Activated naive CD8-positive, alpha-beta T cell treated with anti-CD3 and anti-CD28 coated beads, Interleukin-2, amount 10 ng/mL, durations not matched to agents 7 days and 5 days (primary cell): Measurements from ENCODE around the gene TAF4. TPM values are rescaled to one million over a fixed set of nuclear protein-coding genes. Genes with fewer than 3 reads are reported as not detected.

Source experiments
- ATAC-seq: fragments of 150-1000 bp; cut with Tn5 transposase; one replicate; pipeline ENCODE4 v1.10.0; 2021; ENCODE audit warnings: low read depth, moderate library complexity
- POLR2A ChIA-PET: fragments of 350-600 bp; sonication (Branson Sonifier 250); formaldehyde crosslinking; loops from one replicate; lab custom pipeline; 2021; ENCODE audit warnings: antibody characterized with exemption; lab: Charles Lee
- DNase-seq: peaks from one replicate; pipeline ENCODE4 v3.0.0; 2021
- H3K27ac Mint-ChIP-seq: one replicate; pipeline ENCODE4 v1.8.0; 2022; ENCODE audit warnings: mild to moderate bottlenecking, mixed read lengths
- H3K27me3 Mint-ChIP-seq: one replicate; pipeline ENCODE4 v1.8.0; 2022; ENCODE audit warnings: mild to moderate bottlenecking, moderate library complexity, mixed read lengths
- H3K36me3 Mint-ChIP-seq: one replicate; pipeline ENCODE4 v1.8.0; 2021; ENCODE audit warnings: mild to moderate bottlenecking, mixed read lengths
- H3K4me1 Mint-ChIP-seq: one replicate; pipeline ENCODE4 v1.8.0; 2021; ENCODE audit warnings: mixed read lengths
- H3K4me3 Mint-ChIP-seq: one replicate; pipeline ENCODE4 v1.8.0; 2022; ENCODE audit warnings: mild to moderate bottlenecking, moderate library complexity, mixed read lengths
- H3K9me3 Mint-ChIP-seq: one replicate; pipeline ENCODE4 v1.8.0; 2021; ENCODE audit warnings: mixed read lengths
- total RNA-seq, 2 experiments: library from RNA; stranded (reverse); gene quantifications; one replicate each; pipeline ENCODE4 v1.2.3, GENCODE V29; 2021

TAF4 gene, protein sequence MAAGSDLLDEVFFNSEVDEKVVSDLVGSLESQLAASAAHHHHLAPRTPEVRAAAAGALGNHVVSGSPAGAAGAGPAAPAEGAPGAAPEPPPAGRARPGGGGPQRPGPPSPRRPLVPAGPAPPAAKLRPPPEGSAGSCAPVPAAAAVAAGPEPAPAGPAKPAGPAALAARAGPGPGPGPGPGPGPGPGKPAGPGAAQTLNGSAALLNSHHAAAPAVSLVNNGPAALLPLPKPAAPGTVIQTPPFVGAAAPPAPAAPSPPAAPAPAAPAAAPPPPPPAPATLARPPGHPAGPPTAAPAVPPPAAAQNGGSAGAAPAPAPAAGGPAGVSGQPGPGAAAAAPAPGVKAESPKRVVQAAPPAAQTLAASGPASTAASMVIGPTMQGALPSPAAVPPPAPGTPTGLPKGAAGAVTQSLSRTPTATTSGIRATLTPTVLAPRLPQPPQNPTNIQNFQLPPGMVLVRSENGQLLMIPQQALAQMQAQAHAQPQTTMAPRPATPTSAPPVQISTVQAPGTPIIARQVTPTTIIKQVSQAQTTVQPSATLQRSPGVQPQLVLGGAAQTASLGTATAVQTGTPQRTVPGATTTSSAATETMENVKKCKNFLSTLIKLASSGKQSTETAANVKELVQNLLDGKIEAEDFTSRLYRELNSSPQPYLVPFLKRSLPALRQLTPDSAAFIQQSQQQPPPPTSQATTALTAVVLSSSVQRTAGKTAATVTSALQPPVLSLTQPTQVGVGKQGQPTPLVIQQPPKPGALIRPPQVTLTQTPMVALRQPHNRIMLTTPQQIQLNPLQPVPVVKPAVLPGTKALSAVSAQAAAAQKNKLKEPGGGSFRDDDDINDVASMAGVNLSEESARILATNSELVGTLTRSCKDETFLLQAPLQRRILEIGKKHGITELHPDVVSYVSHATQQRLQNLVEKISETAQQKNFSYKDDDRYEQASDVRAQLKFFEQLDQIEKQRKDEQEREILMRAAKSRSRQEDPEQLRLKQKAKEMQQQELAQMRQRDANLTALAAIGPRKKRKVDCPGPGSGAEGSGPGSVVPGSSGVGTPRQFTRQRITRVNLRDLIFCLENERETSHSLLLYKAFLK
- 10 to 100 TPM; 22.6 to 23.8 TPM for total RNA-seq

GRCh38 chr20:62065674-62066338, at the start of gene TAF4:
TSS of gene TAF4 (minus strand) at chr20:62065881. CDS start at chr20:62065810, 71 bp downstream.
- peak within 1 kb of the TSS; percentile 88 for H3K4me3 Mint-ChIP-seq
- H3K9me3 Mint-ChIP-seq: peaks cover 2% of the 10 kb centered on the region
- H3K4me1 Mint-ChIP-seq: peaks cover 24% of the 10 kb centered on the region
- ATAC-seq: peak; percentile 75
- H3K36me3 Mint-ChIP-seq: peaks cover 4% of the 10 kb centered on the region
- H3K27me3 Mint-ChIP-seq: peaks cover 2% of the 10 kb centered on the region
- H3K27ac Mint-ChIP-seq: peak within 1 kb of the TSS; percentile 90
- DNase-seq: peak; percentile 91
- POLR2A ChIA-PET: interaction anchor here (0.5 to 4.8 kb wide), 9 partner anchors 35 to 117 kb away, joined by 3 to 111 read pairs (median 5); partner anchors contain the start of genes LSM14B, MTG2, PSMA7 and SS18L1

DNA sequence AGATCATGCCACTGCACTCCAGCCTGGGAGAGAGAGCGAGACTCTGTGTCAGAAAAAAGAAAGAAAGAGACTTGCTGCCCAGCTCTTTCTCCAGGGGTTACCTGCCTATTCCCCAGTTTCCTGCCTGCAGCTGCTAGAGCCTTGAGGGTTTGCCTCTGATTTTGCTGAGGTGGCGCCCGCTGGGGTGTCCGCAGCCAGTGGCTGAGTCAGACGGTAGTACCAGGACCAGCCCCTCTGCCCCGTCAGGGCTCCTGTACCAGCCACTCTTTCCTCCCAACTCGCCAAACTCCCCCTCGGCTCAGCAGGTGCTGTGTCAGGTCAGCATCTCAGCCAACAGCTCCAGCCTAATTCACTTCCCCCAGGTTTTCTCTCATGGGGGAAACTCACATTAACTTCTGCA, 49.2 kb upstream of the TAF4 start:
- DNase-seq (no peak), ATAC-seq (no peak)
- POLR2A ChIA-PET: no interaction called here
- Mint-ChIP-seq H3K27me3 (no peaks in the 10 kb centered on the region), H3K27ac (no peak overlapping the region), H3K36me3 (no peaks in the 10 kb centered on the region), H3K4me1 (peaks cover 13% of the 10 kb centered on the region), H3K4me3 (no peak overlapping the region), H3K9me3 (peaks cover 23% of the 10 kb centered on the region)

- Mint-ChIP-seq H3K36me3 (no peaks in the 10 kb centered on the region), H3K4me3 (no peak overlapping the region), H3K27ac (no peak overlapping the region), H3K27me3 (no peaks in the 10 kb centered on the region), H3K4me1 (peaks cover 2% of the 10 kb centered on the region), H3K9me3 (peaks cover 32% of the 10 kb centered on the region)
- POLR2A ChIA-PET: no interaction called here
- DNase-seq (no peak), ATAC-seq (no peak)
Measured at GRCh38 chr20:62112368-62112767, 46.7 kb upstream of the TAF4 start.

DNA sequence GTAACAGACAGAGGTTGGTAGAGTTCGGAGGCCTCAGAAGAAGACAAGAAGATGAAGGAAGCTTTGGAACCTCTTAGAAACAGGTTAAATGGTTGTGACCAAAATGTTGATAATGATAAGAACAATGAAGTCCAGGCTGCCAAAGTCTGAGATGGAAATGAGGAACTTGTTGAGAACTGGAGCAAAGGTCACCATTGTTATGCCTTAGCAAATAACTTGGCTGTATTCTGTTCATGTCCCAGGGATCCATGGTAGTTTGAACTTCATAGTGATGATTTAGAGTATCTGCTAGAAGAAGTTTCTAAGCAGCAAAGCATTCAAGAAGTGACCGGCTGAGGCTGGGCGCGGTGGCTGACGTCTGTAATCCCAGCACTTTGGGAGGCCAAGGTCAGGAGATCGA, 45.5 kb upstream of the TAF4 start:
- no peaks in the 10 kb centered on the region for H3K36me3 Mint-ChIP-seq
- no peak overlapping the region for H3K4me3 Mint-ChIP-seq
- POLR2A ChIA-PET: no interaction called here
- H3K4me1 Mint-ChIP-seq: no peaks in the 10 kb centered on the region
- H3K27me3 Mint-ChIP-seq: no peaks in the 10 kb centered on the region
- peaks cover 35% of the 10 kb centered on the region for H3K9me3 Mint-ChIP-seq
- ATAC-seq (no peak), DNase-seq (no peak)
- H3K27ac Mint-ChIP-seq: no peak overlapping the region

- ATAC-seq (no peak), DNase-seq (no peak)
- Mint-ChIP-seq H3K27me3 (peaks cover 4% of the 10 kb centered on the region), H3K4me1 (no peaks in the 10 kb centered on the region), H3K27ac (no peak overlapping the region), H3K36me3 (peaks cover 6% of the 10 kb centered on the region), H3K9me3 (peaks cover 27% of the 10 kb centered on the region), H3K4me3 (no peak overlapping the region)
- POLR2A ChIA-PET: no interaction called here
Measured at GRCh38 chr20:62105592-62105991, 39.9 kb upstream of the TAF4 start.

DNA sequence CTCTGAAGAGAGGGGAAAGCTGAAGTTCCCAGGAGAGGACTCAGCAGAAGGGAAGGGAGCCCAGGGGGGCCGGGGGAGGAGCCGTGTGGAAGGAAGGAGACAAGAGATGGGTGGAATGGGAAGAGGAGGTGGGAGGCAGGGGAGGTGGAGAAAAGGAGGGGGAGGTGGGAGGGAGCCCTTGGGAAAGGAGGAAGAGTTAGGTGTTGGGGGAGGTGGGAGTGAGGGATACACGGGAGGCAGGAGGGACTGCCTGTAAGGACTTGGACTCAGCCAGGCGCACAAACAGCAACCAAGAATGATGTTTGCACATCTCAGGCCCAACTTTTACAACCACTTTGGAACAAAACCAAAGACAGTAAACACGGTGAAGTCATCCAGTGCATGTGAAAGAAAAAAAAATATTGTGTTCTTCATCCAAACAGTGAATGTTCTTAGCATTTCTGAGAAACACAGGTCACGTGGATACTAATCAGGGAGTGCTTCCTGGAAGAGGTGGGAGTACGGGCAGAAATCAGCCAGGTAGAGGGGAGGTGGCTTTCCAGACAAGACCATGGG, 39.2 kb upstream of the TAF4 start:
- peaks cover 28% of the 10 kb centered on the region for H3K9me3 Mint-ChIP-seq
- H3K4me3 Mint-ChIP-seq: no peak overlapping the region
- DNase-seq: no peak
- POLR2A ChIA-PET: no interaction called here
- H3K36me3 Mint-ChIP-seq: peaks cover 6% of the 10 kb centered on the region
- H3K27me3 Mint-ChIP-seq: peaks cover 4% of the 10 kb centered on the region
- no peak for ATAC-seq
- H3K4me1 Mint-ChIP-seq: no peaks in the 10 kb centered on the region
- H3K27ac Mint-ChIP-seq: no peak overlapping the region

- Mint-ChIP-seq H3K27ac (no peak overlapping the region), H3K4me1 (no peaks in the 10 kb centered on the region), H3K4me3 (no peak overlapping the region), H3K9me3 (peaks cover 26% of the 10 kb centered on the region), H3K27me3 (peaks cover 4% of the 10 kb centered on the region), H3K36me3 (peaks cover 8% of the 10 kb centered on the region)
- DNase-seq: no peak
- no peak for ATAC-seq
- POLR2A ChIA-PET: no interaction called here
Measured at GRCh38 chr20:62104234-62104789, 38.6 kb upstream of the TAF4 start.

DNA sequence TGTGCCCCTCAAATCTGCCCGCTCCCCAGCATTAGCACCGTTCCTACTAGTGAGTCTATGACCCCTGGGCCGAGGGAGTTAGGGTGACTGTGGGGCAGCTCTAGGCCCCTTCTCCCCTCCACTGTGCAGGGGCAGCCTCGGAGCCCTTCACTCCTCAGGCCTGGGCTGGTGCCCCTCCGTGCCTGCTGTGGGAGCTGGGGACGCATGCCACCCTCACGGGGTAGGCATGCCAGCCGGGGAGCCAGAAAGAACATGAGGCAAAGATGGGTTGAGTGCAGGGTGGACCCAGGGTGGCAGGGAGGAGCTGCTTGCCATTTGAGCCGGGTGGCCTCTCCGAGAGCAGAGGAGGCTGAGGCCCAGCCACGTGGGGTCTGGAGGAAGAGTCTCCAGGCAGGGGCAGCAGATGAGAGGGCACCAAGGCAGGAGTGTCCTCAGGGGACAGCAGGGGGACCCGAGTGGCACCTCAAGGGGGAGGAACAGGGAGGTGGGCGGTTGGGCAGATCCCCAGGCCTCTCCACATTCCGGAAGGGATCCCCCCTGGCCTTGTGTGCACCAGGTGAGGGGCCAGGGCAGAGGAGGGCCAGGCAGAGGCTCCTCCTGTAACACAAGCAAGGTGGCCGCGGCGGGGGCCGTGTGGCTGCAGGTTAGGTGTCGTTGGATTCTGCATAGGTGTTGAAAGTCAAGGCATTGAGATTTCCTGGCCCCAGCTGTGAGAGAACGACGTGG, 38.0 kb upstream of the TAF4 start:
- peaks cover 4% of the 10 kb centered on the region for H3K27me3 Mint-ChIP-seq
- DNase-seq (no peak), ATAC-seq (no peak)
- H3K4me1 Mint-ChIP-seq: no peaks in the 10 kb centered on the region
- H3K9me3 Mint-ChIP-seq: peaks cover 22% of the 10 kb centered on the region
- no peak overlapping the region for H3K27ac Mint-ChIP-seq
- H3K4me3 Mint-ChIP-seq: no peak overlapping the region
- POLR2A ChIA-PET: no interaction called here
- peaks cover 8% of the 10 kb centered on the region for H3K36me3 Mint-ChIP-seq

GRCh38 chr20:62101078-62101477, 35.4 kb upstream of the TAF4 start:
- H3K27ac Mint-ChIP-seq: no peak overlapping the region
- POLR2A ChIA-PET: no interaction called here

DNA sequence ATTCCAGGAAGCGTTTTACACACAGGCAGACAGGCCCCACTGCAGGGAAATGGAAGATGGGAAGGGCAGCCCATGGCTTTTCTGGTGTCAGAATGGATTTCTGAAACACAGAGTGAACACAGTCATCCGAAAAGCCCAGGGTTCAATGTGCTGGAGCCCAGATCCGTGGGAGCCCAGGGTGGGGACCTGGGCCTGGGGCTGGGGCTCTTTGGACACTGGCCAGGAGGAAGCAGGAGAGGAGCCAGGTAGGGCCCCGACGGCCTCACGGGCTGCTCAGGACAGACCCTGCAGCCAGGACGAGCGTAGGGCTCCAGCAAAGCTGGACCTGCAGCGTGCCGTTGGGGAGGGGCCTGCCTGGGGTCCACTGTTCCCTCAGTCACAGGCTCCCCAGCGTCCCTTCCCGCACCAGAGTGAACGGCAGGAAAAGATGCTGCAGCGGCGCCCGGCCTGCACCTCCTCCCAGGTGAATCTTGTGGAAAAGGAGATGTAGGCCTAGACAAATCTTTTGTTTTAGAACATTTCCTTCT, 32.3 kb upstream of the TAF4 start:
- Mint-ChIP-seq H3K27me3 (no peaks in the 10 kb centered on the region), H3K4me3 (no peak overlapping the region)

More at GRCh38 chr20:62101078-62101477, 35.4 kb upstream of the TAF4 start:
- ATAC-seq (no peak), DNase-seq (no peak)
- H3K4me1 Mint-ChIP-seq: no peaks in the 10 kb centered on the region
- no peak overlapping the region for H3K4me3 Mint-ChIP-seq
- peaks cover 8% of the 10 kb centered on the region for H3K36me3 Mint-ChIP-seq
- H3K27me3 Mint-ChIP-seq: peaks cover 4% of the 10 kb centered on the region
- peaks cover 17% of the 10 kb centered on the region for H3K9me3 Mint-ChIP-seq

GRCh38 chr20:62096421-62097380, 31.0 kb upstream of the TAF4 start:
- no peak for DNase-seq
- Mint-ChIP-seq H3K27ac (no peak overlapping the region), H3K27me3 (no peaks in the 10 kb centered on the region), H3K4me1 (no peaks in the 10 kb centered on the region), H3K4me3 (no peak overlapping the region), H3K36me3 (peaks cover 1% of the 10 kb centered on the region), H3K9me3 (peaks cover 12% of the 10 kb centered on the region)
- POLR2A ChIA-PET: no interaction called here
- no peak for ATAC-seq

More for the DNA sequence above, 32.3 kb upstream of the TAF4 start:
- peaks cover 3% of the 10 kb centered on the region for H3K36me3 Mint-ChIP-seq
- ATAC-seq (no peak), DNase-seq (no peak)
- POLR2A ChIA-PET: no interaction called here
- H3K4me1 Mint-ChIP-seq: no peaks in the 10 kb centered on the region
- H3K27ac Mint-ChIP-seq: no peak overlapping the region
- peaks cover 15% of the 10 kb centered on the region for H3K9me3 Mint-ChIP-seq
